ENCODE data around the gene ACTL10.

ACTL10 gene

DNA sequence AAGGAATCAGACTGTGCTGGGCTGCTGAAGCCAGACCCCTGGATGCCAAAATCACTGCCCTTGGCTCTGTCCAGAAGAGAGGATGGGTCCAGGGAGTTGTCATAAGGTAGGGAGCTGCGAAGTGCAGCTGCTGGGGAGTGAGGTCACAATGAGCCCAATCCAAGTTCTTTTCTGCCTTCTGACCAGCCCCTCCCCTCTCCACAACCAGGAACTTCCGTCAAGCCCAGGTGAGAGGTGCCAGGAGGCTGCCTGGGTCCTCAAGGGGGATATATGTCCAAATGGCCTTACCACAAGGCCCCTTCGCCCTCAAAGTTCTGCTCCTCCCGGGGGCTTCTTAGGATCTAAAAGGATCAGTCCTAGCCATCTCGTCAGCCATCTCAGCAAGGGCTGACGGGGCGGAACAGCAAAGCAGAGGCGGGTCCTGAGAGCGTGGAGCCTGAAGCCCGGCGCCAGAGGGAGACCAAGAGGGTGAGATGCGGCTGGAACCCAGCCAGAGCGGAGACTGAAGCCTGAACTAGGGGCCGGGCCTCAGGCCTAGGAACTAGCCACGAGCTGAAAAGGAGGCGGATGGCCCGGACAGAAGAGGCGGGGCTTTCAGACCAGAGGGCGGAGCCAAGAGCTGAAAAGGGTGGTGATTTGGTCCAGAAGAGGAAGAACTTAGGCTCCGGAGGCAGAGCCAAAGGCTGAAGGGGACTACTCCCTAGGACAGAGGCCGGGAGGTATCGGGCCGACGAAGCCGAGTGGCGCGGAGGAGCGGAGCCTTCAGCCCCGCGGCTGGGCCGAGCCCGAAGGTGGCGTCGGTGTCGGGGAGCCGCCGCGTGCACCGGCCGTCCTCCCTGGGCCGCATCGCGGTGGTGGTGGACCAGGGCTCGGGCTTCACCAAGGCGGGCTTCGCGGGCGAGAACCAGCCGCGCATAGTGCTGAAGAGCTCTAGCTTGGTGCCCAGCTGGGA, at the start of gene ACTL10:
Gene ACTL10, plus strand, starts transcription at position 651 of the 952 bp plus-strand sequence. CDS start 555 bp downstream, outside the sequence.
- TF ChIP-seq GATA2 (IDR thresholded peaks at IDR 0.05; ENCODE audit: low read depth, low read length) (peak; percentile 51), GATA3 (IDR thresholded peaks at IDR 0.05; ENCODE audit: low read depth, low read length) (no peak)

- TF ChIP-seq GATA2 (IDR thresholded peaks at IDR 0.05; ENCODE audit: low read depth, low read length) (no peak), GATA3 (IDR thresholded peaks at IDR 0.05; ENCODE audit: low read depth, low read length) (no peak)
These were observed 44.9 kb upstream of the ACTL10 start for GRCh38 chr20:33621717-33622400.

DNA sequence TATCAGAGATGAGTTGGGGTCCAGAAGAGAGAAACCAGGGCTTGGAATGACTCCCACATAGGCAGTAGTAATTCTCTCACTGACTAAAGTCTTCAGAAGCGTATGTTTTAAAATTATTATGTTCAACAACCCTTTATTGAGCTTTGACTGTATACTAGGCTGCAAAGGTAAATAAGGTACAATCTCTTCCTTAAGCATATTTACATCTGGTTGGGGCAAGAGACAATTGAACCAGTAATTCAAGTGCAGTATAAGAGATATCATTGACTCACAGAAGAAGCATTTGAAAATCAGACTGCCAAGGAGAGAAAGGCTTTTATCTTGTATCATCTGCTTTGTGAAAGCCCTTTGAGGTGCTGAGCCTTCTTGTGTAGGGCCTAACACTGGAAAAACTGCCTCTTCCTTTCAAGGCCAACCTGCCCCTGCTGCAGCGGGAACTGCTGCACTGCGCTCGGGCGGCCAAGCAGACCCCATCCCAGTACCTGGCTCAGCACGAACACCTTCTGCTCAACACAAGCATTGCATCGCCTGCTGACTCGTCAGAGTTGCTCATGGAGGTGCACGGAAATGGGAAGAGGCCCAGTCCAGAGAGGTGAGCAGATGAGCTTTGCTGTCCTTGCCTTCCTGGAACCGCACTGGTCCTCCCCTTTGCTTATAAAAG, 43.9 kb upstream of the ACTL10 start:
- TF ChIP-seq GATA2 (IDR thresholded peaks at IDR 0.05; ENCODE audit: low read depth, low read length) (no peak), GATA3 (IDR thresholded peaks at IDR 0.05; ENCODE audit: low read depth, low read length) (no peak)

- no peak for TF ChIP-seq GATA2 (IDR thresholded peaks at IDR 0.05; ENCODE audit: low read depth, low read length)
- no peak for TF ChIP-seq GATA3 (IDR thresholded peaks at IDR 0.05; ENCODE audit: low read depth, low read length)
These were observed 42.3 kb upstream of the ACTL10 start for GRCh38 chr20:33624399-33624798.

DNA sequence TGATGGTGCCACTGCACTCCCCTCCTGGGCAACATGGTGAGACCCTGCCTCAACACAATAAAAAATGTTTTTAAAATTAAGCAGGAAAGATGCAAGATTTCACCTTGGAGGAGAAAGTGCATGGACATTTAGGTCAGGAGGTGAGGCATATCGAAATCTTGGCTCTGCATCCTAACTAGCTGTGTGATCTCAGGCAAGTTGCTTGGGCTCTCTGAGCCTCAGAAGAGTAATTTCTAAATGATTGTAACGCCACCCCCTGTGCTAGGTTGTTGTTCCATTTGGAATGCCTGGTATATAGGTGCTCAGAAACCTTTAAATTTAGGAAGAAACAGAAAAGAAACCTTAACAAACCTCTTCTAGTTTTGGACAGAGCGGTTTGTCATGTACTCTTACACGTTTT, 40.6 kb upstream of the ACTL10 start:
- TF ChIP-seq GATA3 (IDR thresholded peaks at IDR 0.05; ENCODE audit: low read depth, low read length), result no peak
- TF ChIP-seq GATA2 (IDR thresholded peaks at IDR 0.05; ENCODE audit: low read depth, low read length), result no peak

DNA sequence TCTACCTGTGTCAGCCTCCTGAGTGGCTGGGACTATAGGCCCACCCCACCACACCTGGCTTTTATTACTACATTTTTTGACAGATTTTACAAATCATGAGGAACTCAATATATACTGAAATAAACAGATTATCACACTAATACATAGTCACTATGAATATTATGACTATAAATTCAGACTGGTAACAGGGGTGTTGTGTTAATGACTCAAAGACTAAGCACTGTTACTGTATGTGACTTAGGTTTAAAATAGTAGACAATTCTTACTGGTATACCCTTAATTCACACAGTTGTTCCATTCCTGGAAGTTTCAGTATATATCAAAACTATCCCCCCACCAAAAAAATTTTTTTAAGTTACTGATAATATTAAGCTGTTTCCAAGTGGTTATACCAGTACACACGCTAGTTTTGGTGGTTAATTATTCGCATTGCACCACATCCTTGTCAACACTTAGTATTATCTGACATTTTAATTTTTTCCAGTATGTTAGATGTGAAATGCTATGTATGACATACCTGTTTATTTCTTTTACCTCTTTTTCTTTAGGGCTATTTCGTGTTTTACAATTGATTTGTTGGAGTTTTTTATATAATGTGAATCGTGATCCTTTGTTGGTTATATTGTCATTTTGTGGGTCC, 39.0 kb upstream of the ACTL10 start:
- TF ChIP-seq GATA2 (IDR thresholded peaks at IDR 0.05; ENCODE audit: low read depth, low read length) (no peak), GATA3 (IDR thresholded peaks at IDR 0.05; ENCODE audit: low read depth, low read length) (no peak)

GRCh38 chr20:33629533-33629932, 37.2 kb upstream of the ACTL10 start:
- TF ChIP-seq GATA3 (IDR thresholded peaks at IDR 0.05; ENCODE audit: low read depth, low read length) (no peak), GATA2 (IDR thresholded peaks at IDR 0.05; ENCODE audit: low read depth, low read length) (no peak)

- TF ChIP-seq GATA2 (IDR thresholded peaks at IDR 0.05; ENCODE audit: low read depth, low read length), result no peak
- no peak for TF ChIP-seq GATA3 (IDR thresholded peaks at IDR 0.05; ENCODE audit: low read depth, low read length)
These were observed 36.8 kb upstream of the ACTL10 start for GRCh38 chr20:33629979-33630378.

DNA sequence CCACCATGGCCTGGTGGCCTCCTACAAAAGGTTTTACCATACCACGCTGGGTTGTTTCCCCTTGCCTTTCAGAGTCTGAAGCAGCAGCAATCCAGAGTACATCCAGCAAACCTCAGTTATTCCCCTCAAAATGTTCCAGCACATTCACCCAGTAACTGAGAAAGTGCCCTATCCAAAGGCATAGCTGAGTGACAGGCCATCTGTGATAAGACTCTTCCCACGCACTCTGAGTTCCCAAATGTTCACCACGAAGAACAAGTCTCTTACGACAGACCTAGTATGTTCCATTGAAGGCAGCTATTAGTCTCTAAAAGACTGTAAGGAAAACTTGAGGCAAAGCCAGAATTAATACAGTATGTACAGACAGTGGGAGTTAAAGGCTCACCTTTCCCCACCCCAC, 36.2 kb upstream of the ACTL10 start:
- TF ChIP-seq GATA3 (IDR thresholded peaks at IDR 0.05; ENCODE audit: low read depth, low read length), result no peak
- TF ChIP-seq GATA2 (IDR thresholded peaks at IDR 0.05; ENCODE audit: low read depth, low read length), result no peak

DNA sequence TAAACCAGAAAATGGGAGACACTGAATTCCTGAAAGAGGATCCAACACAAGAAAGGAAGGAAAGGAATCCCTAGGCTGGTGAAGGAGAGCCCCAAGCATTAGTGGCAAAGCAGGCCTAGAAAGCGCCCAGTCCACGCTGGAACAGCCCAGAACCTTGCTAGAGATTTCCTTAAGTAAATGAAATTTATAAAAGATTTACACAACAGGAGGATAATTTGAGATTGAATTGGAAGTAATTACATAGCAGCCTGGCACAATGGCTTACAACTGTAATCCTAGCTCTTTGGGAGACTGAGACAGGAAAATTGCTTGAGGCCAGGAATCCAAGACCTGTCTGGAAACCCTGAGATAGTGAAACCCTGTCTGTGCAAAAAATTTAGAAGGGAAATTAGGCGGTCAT, 31.4 kb upstream of the ACTL10 start:
- TF ChIP-seq GATA3 (IDR thresholded peaks at IDR 0.05; ENCODE audit: low read depth, low read length) (no peak), GATA2 (IDR thresholded peaks at IDR 0.05; ENCODE audit: low read depth, low read length) (no peak)

DNA sequence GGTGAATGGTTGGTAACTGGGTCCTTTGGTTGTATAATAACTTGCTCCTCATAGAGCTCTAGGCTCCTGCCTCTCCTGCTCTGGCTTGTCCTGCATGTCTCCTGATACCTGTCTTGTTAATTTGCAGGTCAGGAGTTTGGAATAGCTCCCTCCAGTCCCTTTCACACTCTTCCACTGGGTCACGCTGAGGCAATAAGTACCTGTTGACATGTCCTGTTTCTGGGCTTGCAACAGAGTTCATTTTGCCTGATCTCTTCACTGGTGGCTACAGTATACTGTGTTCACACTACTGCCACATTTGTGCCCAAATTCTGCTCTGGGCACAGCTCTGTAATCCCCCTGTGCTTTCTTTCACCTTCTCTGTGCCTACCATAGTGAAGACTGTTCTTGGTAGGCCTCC, 30.0 kb upstream of the ACTL10 start:
- TF ChIP-seq GATA2 (IDR thresholded peaks at IDR 0.05; ENCODE audit: low read depth, low read length), result no peak
- TF ChIP-seq GATA3 (IDR thresholded peaks at IDR 0.05; ENCODE audit: low read depth, low read length), result no peak

- TF ChIP-seq GATA2 (IDR thresholded peaks at IDR 0.05; ENCODE audit: low read depth, low read length) (no peak), GATA3 (IDR thresholded peaks at IDR 0.05; ENCODE audit: low read depth, low read length) (no peak)
These were observed 26.5 kb upstream of the ACTL10 start for GRCh38 chr20:33640287-33640686.

DNA sequence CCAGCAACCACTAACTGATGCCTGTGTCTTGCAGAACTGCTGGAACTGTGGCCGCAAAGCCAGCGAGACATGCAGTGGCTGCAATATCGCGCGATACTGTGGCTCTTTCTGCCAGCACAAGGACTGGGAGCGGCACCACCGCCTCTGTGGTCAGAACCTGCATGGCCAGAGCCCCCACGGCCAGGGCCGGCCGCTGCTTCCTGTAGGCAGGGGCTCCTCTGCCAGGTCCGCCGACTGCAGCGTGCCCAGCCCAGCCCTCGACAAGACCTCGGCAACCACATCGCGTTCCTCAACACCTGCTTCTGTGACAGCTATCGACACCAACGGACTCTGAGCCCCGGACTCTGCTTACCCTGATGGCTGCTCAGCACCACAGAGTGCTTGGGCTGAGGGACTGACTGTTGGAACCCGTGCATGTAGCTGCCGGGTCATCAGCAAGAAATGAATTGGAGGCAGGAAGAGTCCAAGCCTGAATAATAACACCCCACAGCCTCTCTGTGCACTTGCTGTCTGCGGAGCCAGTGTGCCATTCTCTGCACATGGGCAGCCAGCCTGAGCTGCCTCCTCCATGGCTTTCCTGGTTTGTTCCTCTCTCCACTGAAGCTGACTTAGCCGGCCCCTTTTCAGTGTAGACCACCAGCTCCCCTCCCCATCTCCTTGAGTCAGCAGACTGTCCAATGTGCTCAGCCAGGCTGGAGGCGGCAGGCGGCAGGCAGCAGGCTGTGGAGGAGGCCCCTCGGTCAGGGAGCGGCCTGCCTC, 22.3 kb upstream of the ACTL10 start:
- TF ChIP-seq GATA3 (IDR thresholded peaks at IDR 0.05; ENCODE audit: low read depth, low read length) (no peak), GATA2 (IDR thresholded peaks at IDR 0.05; ENCODE audit: low read depth, low read length) (no peak)

Measured in SH-SY5Y (cell line).